Measurements from ENCODE around the gene UTF1. TPM values are rescaled to one million over a fixed set of nuclear protein-coding genes. Genes with fewer than 3 reads are reported as not detected.

The UTF1 gene
- total RNA-seq, 2 donors from 2014 or later = 1.5 TPM; not detected in 1

GRCh38 chr10:133277277-133277992, 47.4 kb downstream of the UTF1 start:
- H3K9me3 ChIP-seq (ENCODE audit: control insufficient read depth, low read length) = no peaks in the 10 kb centered on the region
- WGBS, 2 experiments (ENCODE audit: insufficient coverage in 1 of 2, insufficient read length in 1 of 2) = 90 to 92% methylated on average over 21 to 25 of the region's 25 CpGs
- Mint-ChIP-seq H3K4me1 (no peaks in the 10 kb centered on the region), H3K9me3 (no peaks in the 10 kb centered on the region), H3K27ac (no peak overlapping the region), H3K27me3 (ENCODE audit: insufficient read depth) (peaks cover 6% of the 10 kb centered on the region), H3K4me3 (no peak overlapping the region), H3K36me3 (ENCODE audit: low read depth) (peaks cover 5% of the 10 kb centered on the region)
- H3K4me3 ChIP-seq (ENCODE audit: low read length) = no peak overlapping the region
- peaks cover 9% of the 10 kb centered on the region for H3K27me3 ChIP-seq (ENCODE audit: control insufficient read depth, insufficient read depth, low read length, poor library complexity, severe bottlenecking)
- DNase-seq = no peak
- TF ChIP-seq, protein P1, sequence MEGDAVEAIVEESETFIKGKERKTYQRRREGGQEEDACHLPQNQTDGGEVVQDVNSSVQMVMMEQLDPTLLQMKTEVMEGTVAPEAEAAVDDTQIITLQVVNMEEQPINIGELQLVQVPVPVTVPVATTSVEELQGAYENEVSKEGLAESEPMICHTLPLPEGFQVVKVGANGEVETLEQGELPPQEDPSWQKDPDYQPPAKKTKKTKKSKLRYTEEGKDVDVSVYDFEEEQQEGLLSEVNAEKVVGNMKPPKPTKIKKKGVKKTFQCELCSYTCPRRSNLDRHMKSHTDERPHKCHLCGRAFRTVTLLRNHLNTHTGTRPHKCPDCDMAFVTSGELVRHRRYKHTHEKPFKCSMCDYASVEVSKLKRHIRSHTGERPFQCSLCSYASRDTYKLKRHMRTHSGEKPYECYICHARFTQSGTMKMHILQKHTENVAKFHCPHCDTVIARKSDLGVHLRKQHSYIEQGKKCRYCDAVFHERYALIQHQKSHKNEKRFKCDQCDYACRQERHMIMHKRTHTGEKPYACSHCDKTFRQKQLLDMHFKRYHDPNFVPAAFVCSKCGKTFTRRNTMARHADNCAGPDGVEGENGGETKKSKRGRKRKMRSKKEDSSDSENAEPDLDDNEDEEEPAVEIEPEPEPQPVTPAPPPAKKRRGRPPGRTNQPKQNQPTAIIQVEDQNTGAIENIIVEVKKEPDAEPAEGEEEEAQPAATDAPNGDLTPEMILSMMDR (conservative IDR thresholded peaks at IDR 0.05) = no peak
- H3K4me1 ChIP-seq (ENCODE audit: control insufficient read depth, insufficient read depth, low read length) = peaks cover 4% of the 10 kb centered on the region
- H3K9ac ChIP-seq (ENCODE audit: extremely low read depth, low read length, poor library complexity, severe bottlenecking) = no peak overlapping the region
- peaks cover 5% of the 10 kb centered on the region for H3K36me3 ChIP-seq (ENCODE audit: control insufficient read depth, insufficient read depth, low read length)
- H3K27ac ChIP-seq (ENCODE audit: low read depth, low read length) = no peak overlapping the region

DNA sequence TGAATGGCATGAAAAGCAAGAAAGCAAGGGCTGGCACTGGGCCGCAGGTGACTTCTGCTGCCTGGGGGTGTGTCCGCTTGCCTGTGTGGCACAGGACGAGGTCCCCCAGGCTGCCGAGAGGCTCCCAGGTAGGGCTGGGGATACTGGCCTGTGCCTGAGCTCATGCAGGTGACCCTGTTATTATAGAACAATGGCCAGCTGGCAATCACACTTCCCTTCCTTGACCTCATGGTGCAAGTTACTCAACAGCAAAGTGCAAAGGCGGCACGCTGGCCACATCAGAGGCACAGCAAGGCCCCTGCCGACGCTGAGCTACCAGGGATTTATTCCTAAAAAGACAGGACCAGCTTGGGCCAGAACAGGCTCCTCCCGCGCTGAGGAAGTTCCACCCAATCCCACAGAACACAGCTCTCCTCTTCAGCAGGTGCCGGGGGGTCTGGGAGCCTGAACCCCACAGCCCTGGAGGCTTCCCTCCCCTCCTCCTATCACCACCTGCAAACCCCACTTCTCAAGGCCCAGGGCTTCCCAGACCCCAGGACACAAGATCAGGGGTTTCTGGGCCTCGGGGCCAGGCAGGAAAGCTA, 48.1 kb downstream of the UTF1 start:
- Mint-ChIP-seq H3K4me1 (no peaks in the 10 kb centered on the region), H3K27ac (no peak overlapping the region), H3K9me3 (no peaks in the 10 kb centered on the region), H3K4me3 (no peak overlapping the region), H3K36me3 (ENCODE audit: low read depth) (peaks cover 8% of the 10 kb centered on the region), H3K27me3 (ENCODE audit: insufficient read depth) (peaks cover 6% of the 10 kb centered on the region)
- H3K4me1 ChIP-seq (ENCODE audit: control insufficient read depth, insufficient read depth, low read length) = peaks cover 4% of the 10 kb centered on the region
- H3K9me3 ChIP-seq (ENCODE audit: control insufficient read depth, low read length) = no peaks in the 10 kb centered on the region
- peaks cover 5% of the 10 kb centered on the region for H3K36me3 ChIP-seq (ENCODE audit: control insufficient read depth, insufficient read depth, low read length)
- no peak overlapping the region for H3K9ac ChIP-seq (ENCODE audit: extremely low read depth, low read length, poor library complexity, severe bottlenecking)
- no peak overlapping the region for H3K4me3 ChIP-seq (ENCODE audit: low read length)
- no peak for DNase-seq
- H3K27me3 ChIP-seq (ENCODE audit: control insufficient read depth, insufficient read depth, low read length, poor library complexity, severe bottlenecking) = peaks cover 9% of the 10 kb centered on the region
- no peak overlapping the region for H3K27ac ChIP-seq (ENCODE audit: low read depth, low read length)
- TF ChIP-seq, protein P1 (conservative IDR thresholded peaks at IDR 0.05) = no peak
- WGBS, 2 experiments (ENCODE audit: insufficient coverage in 1 of 2, insufficient read length in 1 of 2) = 90 to 96% methylated on average over 9 to 12 of the region's 12 CpGs

GRCh38 chr10:133278577-133279265, 48.7 kb downstream of the UTF1 start:
- DNase-seq = no peak

More at GRCh38 chr10:133278577-133279265, 48.7 kb downstream of the UTF1 start:
- no peak overlapping the region for H3K4me3 Mint-ChIP-seq
- no peaks in the 10 kb centered on the region for H3K9me3 ChIP-seq (ENCODE audit: control insufficient read depth, low read length)
- TF ChIP-seq, protein P1 (conservative IDR thresholded peaks at IDR 0.05) = no peak
- H3K4me1 Mint-ChIP-seq = no peaks in the 10 kb centered on the region
- no peak overlapping the region for H3K4me3 ChIP-seq (ENCODE audit: low read length)
- H3K27me3 Mint-ChIP-seq (ENCODE audit: insufficient read depth) = peaks cover 6% of the 10 kb centered on the region
- no peak overlapping the region for H3K9ac ChIP-seq (ENCODE audit: extremely low read depth, low read length, poor library complexity, severe bottlenecking)
- H3K36me3 ChIP-seq (ENCODE audit: control insufficient read depth, insufficient read depth, low read length) = peaks cover 6% of the 10 kb centered on the region
- H3K27me3 ChIP-seq (ENCODE audit: control insufficient read depth, insufficient read depth, low read length, poor library complexity, severe bottlenecking) = peaks cover 9% of the 10 kb centered on the region
- H3K4me1 ChIP-seq (ENCODE audit: control insufficient read depth, insufficient read depth, low read length) = peaks cover 4% of the 10 kb centered on the region
- WGBS, 2 experiments (ENCODE audit: insufficient coverage in 1 of 2, insufficient read length in 1 of 2) = 90 to 91% methylated on average over 11 to 19 of the region's 19 CpGs
- H3K27ac ChIP-seq (ENCODE audit: low read depth, low read length) = no peak overlapping the region
- H3K27ac Mint-ChIP-seq = no peak overlapping the region
- no peaks in the 10 kb centered on the region for H3K9me3 Mint-ChIP-seq
- peaks cover 13% of the 10 kb centered on the region for H3K36me3 Mint-ChIP-seq (ENCODE audit: low read depth)
